Tibial nerve (tissue), 4 donors: ENCODE data around the gene FAR1. TPM values are rescaled to one million over a fixed set of nuclear protein-coding genes. Genes with fewer than 3 reads are reported as not detected.

Experiments used
- DNase-seq, 2 donors: peaks; one replicate each; pipeline ENCODE4 v3.0.0-alpha.2; 2019; ENCODE audit warnings: low spot score in 2 of 2
- H3K27ac ChIP-seq, 4 donors: fragments of 200-600 bp; sonication (generic) in 3 of 4; one replicate each; pipeline ENCODE4 v1.5.1; 2017 to 2019; ENCODE audit warnings: mild to moderate bottlenecking in 1 of 4
- H3K27me3 ChIP-seq, 2 donors: fragments of 200-600 bp; sonication (generic) in 1 of 2; one replicate each; pipeline versions ENCODE4 v1.5.1 to v1.6.0; 2017 to 2019
- H3K36me3 ChIP-seq, 3 donors: fragments of 200-600 bp; sonication (generic); one replicate each; pipeline ENCODE4 v1.5.1; 2018 to 2019
- H3K4me1 ChIP-seq, 4 donors: fragments of 200-600 bp; sonication (generic) in 3 of 4; one replicate each; pipeline ENCODE4 v1.5.1; 2017 to 2019
- H3K4me3 ChIP-seq, 4 donors: fragments of 200-600 bp; sonication (generic) in 3 of 4; one replicate each; pipeline ENCODE4 v1.5.1; 2017 to 2019; ENCODE audit warnings: mild to moderate bottlenecking in 1 of 4, moderate library complexity in 1 of 4
- H3K9me3 ChIP-seq, 4 donors: fragments of 200-600 bp; sonication (generic) in 3 of 4; one replicate each; pipeline ENCODE4 v1.5.1; 2017 to 2019
- EP300 ChIP-seq, 2 donors: sonication (generic); formaldehyde crosslinking; IDR thresholded peaks; one replicate each; pipeline ENCODE4 v1.6.1; 2017; ENCODE audit warnings: antibody characterized with exemption in 2 of 2, mild to moderate bottlenecking in 1 of 2
- POLR2A ChIP-seq, 2 donors: fragments of 450-650 bp; IDR thresholded peaks; one replicate each; pipeline ENCODE4 v1.6.1; 2017; ENCODE audit warnings: antibody characterized with exemption in 2 of 2, mild to moderate bottlenecking in 2 of 2, moderate library complexity in 2 of 2
- WGBS, 2 donors: methylation state at CpG; one replicate each; pipeline ENCODE4 v1.1.5; 2018; 5-methylcytosine and 5-hydroxymethylcytosine counted together
- total RNA-seq, 4 donors: library from RNA; depleted of rRNA; stranded (reverse); fragments of >200 nt; gene quantifications; one replicate each; pipeline ENCODE4 v1.1.0, GENCODE V29; 2016
- TF ChIP-seq, protein P1 (sequence below), 5 experiments: fragments of 200-600 bp in 3 of 5; fragments of 450-650 bp in 2 of 5; sonication (generic) in 3 of 5; IDR thresholded peaks; one replicate each; pipeline ENCODE4 v1.5.1; 2016 to 2019; ENCODE audit warnings: antibody characterized with exemption in 5 of 5, mild to moderate bottlenecking in 3 of 5, moderate library complexity in 2 of 5

The FAR1 gene
- total RNA-seq, 4 donors from 2014 or later, result 54.6 to 64.0 (median 60.3) TPM

DNA sequence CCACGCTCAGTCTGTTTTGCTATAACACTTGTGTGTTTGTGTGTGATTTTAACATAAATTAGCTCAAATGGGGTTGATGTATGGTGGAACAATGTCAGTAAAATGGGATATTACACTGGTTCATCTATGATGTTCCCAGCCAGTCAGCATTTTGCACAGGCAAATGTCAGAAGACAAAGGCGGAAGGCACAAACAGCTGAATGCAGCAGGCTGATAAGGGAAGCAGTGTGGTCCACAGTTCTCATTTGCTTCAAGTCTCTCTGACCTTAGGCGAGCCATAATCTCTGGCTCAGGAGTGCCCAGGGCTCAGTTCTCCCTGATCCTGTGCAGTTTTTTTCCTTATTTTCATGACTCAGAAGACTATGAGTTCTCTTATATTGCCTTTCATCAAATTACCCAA is 102.7 kb downstream of the FAR1 start:
- H3K27me3 ChIP-seq, result no peaks in the 10 kb centered on the region
- DNase-seq, result no peak
- H3K9me3 ChIP-seq, result no peaks in the 10 kb centered on the region
- H3K4me3 ChIP-seq, result no peak overlapping the region
- no peaks in the 10 kb centered on the region for H3K4me1 ChIP-seq
- WGBS, 2 donors, result 75 to 77% methylated on average over 3 of the region's 3 CpGs
- H3K36me3 ChIP-seq, result no peaks in the 10 kb centered on the region
- TF ChIP-seq, protein P1, sequence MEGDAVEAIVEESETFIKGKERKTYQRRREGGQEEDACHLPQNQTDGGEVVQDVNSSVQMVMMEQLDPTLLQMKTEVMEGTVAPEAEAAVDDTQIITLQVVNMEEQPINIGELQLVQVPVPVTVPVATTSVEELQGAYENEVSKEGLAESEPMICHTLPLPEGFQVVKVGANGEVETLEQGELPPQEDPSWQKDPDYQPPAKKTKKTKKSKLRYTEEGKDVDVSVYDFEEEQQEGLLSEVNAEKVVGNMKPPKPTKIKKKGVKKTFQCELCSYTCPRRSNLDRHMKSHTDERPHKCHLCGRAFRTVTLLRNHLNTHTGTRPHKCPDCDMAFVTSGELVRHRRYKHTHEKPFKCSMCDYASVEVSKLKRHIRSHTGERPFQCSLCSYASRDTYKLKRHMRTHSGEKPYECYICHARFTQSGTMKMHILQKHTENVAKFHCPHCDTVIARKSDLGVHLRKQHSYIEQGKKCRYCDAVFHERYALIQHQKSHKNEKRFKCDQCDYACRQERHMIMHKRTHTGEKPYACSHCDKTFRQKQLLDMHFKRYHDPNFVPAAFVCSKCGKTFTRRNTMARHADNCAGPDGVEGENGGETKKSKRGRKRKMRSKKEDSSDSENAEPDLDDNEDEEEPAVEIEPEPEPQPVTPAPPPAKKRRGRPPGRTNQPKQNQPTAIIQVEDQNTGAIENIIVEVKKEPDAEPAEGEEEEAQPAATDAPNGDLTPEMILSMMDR (IDR thresholded peaks at IDR 0.05), result no peak
- TF ChIP-seq POLR2A (IDR thresholded peaks at IDR 0.05), result no peak
- no peak for TF ChIP-seq EP300 (IDR thresholded peaks at IDR 0.05)
- no peak overlapping the region for H3K27ac ChIP-seq

DNA sequence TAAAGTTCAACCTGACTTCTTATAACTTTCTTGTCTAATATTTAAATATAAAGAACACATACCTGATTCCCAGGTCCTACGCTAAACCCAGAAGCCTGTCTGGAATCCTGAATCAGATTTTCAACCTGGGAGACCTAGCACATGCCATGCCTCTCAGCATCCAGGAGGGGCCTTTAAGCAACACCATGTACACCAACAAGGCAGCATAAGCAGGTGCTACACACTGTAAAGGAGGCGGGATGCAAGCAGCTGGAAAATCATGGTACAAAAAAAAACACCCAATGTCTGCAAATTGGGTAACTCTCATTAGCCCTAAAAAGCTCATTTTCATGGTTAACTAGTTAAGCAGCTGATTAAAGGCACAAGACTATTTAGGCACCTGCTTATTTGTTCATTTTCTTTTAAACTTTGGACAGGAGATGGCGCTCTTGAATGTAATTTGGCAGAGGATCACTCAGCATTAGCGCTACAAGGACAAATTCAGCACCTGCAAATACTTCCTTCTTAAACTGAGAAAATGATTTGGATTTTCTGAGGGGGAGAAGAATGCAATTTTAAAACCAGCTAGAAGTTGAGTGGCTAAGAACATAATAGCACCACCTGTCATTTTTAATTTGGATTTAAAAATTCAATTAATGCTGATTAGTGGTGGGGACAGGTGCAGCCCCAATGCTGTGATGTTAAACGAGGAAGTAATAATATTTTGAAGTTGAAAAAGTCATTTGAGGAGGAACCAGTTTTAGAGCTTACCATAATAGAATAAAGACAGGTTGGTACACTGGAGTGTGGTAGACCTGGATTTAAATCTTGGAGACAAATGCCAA is 104.0 kb downstream of the FAR1 start:
- no peaks in the 10 kb centered on the region for H3K27me3 ChIP-seq
- no peak overlapping the region for H3K4me3 ChIP-seq
- H3K4me1 ChIP-seq, result no peaks in the 10 kb centered on the region
- no peak overlapping the region for H3K27ac ChIP-seq
- WGBS, 2 donors, result 36% methylated on average over 5 of the region's 5 CpGs
- no peaks in the 10 kb centered on the region for H3K9me3 ChIP-seq
- no peaks in the 10 kb centered on the region for H3K36me3 ChIP-seq
- TF ChIP-seq EP300 (IDR thresholded peaks at IDR 0.05) (no peak), POLR2A (IDR thresholded peaks at IDR 0.05) (no peak)
- TF ChIP-seq, protein P1 (IDR thresholded peaks at IDR 0.05), result peak in 4 of 5 experiments; percentile 19 to 48 (median 24)
- peak in 1 of 2 donors; percentile 18 for DNase-seq

DNA sequence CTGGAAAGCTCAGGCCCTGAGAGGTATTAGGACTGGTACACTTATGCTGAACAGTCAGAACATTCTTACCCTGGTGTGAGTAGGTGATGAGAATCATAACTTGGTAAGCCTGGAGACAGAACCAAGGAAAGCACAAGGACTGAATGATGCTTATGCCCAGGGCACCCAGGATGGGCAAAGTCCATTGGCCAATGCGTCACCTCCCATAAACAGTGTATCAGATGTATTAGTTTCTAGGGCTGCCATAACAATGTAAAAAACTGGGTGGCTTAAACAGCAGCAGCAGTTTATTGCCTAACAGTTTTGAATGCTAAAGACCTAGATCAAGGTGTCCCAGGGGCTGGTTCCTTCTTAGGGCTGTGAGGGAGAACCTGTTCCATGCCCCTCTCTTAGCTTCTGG is 107.0 kb downstream of the FAR1 start:
- no peaks in the 10 kb centered on the region for H3K27me3 ChIP-seq
- no peak overlapping the region for H3K27ac ChIP-seq
- no peaks in the 10 kb centered on the region for H3K36me3 ChIP-seq
- no peak overlapping the region for H3K4me3 ChIP-seq
- WGBS, 2 donors, result 100% methylated on average over 1 of the region's 1 CpG
- no peak for TF ChIP-seq EP300 (IDR thresholded peaks at IDR 0.05)
- TF ChIP-seq, protein P1 (IDR thresholded peaks at IDR 0.05), result no peak
- no peak for TF ChIP-seq POLR2A (IDR thresholded peaks at IDR 0.05)
- DNase-seq, result no peak
- H3K4me1 ChIP-seq, result no peaks in the 10 kb centered on the region
- no peaks in the 10 kb centered on the region for H3K9me3 ChIP-seq

DNA sequence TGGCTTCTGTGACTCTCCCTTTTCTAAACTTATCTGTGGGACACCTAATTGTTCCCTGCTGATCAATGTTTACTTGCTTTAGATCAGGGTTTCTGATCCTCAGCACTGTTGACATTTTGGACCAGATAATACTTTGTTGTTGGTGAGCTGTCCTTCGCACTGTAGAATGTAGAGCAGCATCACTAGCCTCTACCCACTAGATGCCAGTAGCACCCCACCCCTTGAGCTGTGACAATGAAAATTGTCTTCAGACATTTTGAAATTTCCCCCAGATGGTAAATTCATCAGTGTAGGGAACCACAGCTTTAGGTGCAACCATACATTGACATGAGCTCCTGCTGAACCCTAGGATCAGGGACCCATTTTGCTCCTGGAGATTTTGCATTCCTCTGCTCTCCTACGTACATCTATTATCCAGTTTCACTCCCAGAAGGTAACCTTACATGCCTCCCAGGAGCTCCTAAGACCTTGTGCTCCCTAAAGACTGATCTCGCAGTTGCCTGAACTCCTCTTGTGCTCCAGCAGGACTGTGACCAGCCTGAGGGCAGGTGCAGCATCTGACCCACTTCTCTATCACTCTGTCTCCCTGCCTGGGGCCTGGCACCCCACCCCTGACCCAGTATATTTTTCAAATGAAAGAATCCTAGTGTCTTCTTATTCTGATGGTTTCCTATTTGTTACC is 107.8 kb downstream of the FAR1 start:
- Histone ChIP-seq H3K36me3 (no peaks in the 10 kb centered on the region), H3K27ac (no peak overlapping the region), H3K27me3 (no peaks in the 10 kb centered on the region), H3K4me3 (no peak overlapping the region), H3K9me3 (no peaks in the 10 kb centered on the region), H3K4me1 (no peaks in the 10 kb centered on the region)
- no peak for DNase-seq
- TF ChIP-seq EP300 (IDR thresholded peaks at IDR 0.05) (no peak), POLR2A (IDR thresholded peaks at IDR 0.05) (no peak)
- TF ChIP-seq, protein P1 (IDR thresholded peaks at IDR 0.05), result no peak
- WGBS, 2 donors, result 80% methylated on average over 3 of the region's 3 CpGs

DNA sequence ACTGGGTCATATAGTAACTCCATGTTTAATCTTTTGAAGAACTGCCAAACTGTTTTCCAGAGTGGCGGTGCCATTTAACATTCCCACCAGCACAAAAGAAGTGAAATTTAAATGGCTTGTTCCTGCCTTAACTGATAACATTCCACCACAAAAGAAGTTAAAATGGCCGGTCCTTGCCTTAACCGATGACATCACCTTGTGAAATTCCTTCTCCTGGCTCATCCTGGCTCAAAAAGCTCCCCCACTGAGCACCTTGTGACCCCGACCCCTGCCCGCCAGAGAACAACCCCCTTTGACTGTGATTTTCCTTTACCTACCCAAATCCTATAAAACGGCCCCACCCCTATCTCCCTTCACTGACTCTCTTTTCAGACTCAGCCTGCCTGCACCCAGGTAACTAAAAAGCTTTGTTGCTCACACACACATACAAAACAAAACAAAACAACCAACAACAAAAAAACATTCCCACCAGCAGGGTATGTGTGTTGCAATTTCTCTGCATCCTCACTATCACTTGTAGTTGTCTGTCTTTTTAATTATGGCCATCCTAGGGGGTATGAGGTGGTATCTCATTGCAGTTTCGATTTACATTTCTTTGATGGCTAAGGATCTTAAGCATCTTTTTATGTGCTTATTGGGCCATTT is 109.0 kb downstream of the FAR1 start:
- no peak for TF ChIP-seq EP300 (IDR thresholded peaks at IDR 0.05)
- TF ChIP-seq POLR2A (IDR thresholded peaks at IDR 0.05), result no peak
- TF ChIP-seq, protein P1 (IDR thresholded peaks at IDR 0.05), result no peak
- H3K4me1 ChIP-seq, result no peaks in the 10 kb centered on the region
- no peak overlapping the region for H3K4me3 ChIP-seq
- no peaks in the 10 kb centered on the region for H3K27me3 ChIP-seq
- no peaks in the 10 kb centered on the region for H3K9me3 ChIP-seq
- 37 to 38% methylated on average over 7 of the region's 7 CpGs for WGBS, 2 donors
- H3K36me3 ChIP-seq, result no peaks in the 10 kb centered on the region
- no peak overlapping the region for H3K27ac ChIP-seq
- no peak for DNase-seq
